HuH-7 (cell line): Measurements from ENCODE around the gene SASH3.

Experiments
- DNase-seq: peaks from one replicate; pipeline ENCODE4 v3.0.0; 2011; ENCODE audit warnings: low spot score

Gene SASH3

DNA sequence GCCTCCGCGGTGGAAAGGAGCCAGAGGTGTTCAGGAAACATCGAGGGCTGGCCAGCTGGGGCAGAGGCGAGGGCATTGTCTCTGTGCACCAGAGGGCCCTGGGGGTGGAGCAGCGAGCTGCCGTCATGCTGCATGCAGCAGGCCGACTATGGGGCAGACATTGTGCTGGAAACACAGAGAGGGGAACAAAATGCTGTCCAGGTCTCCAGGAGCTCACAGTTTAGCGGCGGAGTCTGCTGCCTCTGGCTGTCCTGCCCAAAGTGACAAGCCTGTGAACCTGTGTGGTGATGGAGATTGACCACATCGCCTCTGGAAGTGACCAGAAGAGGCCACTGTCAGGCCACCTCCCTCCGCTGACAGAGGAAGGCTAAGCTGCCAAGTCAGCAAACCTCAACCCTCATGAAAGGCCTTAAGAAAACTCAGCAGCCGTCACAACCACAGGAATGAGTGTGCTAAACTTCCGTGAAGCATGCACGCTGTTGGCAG is 20.1 kb upstream of the SASH3 start:
- no peak for DNase-seq

DNA sequence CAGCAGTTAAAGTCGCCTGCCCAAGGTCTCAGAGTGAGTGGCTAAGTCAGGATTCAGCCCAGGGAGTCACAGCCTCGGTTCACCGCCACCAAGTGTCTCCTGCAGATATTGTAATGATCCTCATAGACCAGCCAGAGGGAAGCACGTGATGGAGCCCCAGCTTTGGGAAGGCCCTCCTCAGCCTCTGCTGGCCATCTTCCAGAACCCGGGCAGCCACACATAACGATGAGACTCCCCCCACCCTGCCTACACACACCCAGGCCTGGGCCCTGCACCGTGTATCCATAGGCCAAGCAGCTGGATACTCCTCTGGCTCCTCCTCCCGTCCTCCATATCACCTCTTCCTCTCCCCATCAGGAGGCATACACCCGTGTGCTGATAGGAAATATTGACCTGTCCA is 19.6 kb upstream of the SASH3 start:
- DNase-seq: no peak

GRCh38 chrX:129760981-129761380 is 18.8 kb upstream of the SASH3 start:
- DNase-seq: no peak

- no peak for DNase-seq
Measured at GRCh38 chrX:129761596-129761995, 18.2 kb upstream of the SASH3 start.

DNA sequence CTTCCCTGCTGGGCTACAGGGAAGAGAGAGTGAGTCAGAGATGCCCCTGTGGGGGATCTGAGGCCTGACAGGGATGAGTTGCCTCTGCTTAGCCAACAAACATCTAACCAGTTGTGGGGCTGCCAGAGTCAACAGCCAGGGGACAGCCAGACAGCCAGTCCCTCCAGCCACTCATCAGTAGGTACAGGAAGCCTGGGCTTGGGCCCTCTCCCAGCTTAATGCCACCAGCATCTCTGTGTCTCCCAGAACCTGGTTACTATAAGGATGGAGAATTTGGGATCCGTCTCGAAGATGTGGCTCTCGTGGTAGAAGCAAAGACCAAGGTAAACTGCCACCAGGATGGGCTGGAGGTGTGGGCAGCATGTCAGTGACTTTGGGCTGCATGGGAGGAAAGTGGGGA is 17.3 kb upstream of the SASH3 start:
- no peak for DNase-seq

DNA sequence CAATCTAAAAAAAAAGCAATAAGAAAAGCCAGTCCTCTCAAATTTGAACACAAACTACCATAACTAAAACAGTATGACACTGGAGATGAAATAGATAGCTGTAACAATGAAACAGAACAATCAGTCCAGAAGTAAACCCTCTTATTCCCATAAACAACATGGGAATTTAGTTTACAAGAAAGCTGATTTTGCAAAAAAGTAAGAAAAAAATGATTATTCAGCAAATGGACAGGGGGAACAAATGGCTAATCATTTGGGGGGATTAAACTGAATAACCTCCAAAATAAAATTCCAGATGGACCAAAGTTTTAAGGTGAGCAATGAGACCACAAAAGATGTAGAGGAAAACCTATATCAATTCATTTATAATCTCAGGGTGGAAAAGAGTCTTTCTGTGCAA is 16.1 kb upstream of the SASH3 start:
- DNase-seq: no peak

GRCh38 chrX:129768186-129768585 is 11.6 kb upstream of the SASH3 start:
- DNase-seq: no peak

- DNase-seq: no peak
Measured at GRCh38 chrX:129768586-129769466, 10.9 kb upstream of the SASH3 start.

GRCh38 chrX:129769467-129770154 is 10.1 kb upstream of the SASH3 start:
- no peak for DNase-seq

- DNase-seq: no peak
Measured at GRCh38 chrX:129771266-129771995, 8.3 kb upstream of the SASH3 start.

DNA sequence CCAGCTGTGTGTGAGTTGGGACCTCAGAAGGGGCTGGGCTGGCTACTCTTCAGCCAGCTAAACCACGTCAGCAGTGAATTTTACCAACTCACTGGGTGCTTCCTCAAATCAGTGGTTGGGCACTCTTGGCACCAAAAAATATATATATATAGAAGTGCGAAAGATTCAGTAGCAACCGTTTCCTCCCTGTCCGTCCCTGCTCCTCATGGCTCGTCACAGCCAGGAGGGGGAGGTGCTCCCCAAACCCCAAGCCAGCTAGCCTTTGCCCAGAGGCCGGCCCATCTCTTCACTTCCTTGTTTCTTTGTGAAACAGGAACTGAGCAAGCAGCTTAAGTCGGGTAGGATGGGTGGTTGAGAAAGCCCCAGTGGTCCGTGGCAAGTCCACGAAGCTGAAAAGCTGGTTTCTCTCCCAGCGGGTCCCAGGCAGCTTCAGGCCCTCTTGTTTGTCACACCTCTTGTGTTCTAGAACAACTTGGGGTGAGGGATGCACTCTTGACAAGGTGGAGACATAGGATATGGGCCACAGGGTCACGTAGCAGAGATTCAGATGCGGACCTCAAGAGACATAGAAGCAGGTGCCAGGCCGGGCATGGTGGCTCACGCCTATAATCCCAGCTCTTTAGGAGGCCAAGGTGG is 6.8 kb upstream of the SASH3 start:
- DNase-seq: no peak

DNA sequence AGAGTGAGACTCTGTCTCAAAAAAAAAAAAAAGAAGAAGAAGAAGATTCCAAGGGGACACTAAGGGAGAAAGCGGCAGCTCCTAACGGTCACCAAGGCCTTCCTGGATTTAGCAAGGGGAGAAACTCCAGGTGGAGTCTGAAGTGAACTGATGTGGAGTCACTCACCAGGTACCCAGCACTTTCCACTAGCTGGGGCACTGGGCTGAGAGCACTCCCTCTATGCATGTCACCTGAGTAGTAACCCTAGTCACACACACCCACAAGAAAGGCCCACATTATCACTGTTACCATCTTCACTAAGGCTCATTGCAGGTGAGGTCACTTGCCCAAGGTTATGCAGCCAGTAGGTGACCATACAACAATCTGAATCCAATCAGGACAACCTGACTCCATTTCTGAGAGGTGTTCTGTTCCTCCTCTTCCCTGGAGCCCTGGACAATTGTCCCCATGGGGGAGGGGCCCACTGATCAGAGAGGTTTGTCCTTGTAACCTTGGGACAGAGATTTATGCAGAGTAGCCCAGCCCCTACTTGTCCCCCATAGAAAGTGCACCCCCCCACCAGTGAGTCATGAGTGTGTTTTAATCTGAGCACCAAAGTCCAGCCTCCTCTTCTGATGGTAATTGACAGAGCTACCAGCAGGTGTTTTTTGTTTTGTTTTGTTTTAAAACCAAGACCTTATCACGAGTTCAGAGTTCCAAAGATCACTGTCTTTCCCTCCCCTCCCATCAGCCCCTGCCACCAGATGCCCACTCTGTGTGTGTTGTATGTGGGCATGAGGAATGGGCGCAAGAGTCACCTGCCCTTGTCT is 5.9 kb upstream of the SASH3 start:
- no peak for DNase-seq

GRCh38 chrX:129777218-129778030 is 2.3 kb upstream of the SASH3 start:
- no peak for DNase-seq

GRCh38 chrX:129779086-129779672 is 570 bp upstream of the SASH3 start:
- DNase-seq: no peak

DNA sequence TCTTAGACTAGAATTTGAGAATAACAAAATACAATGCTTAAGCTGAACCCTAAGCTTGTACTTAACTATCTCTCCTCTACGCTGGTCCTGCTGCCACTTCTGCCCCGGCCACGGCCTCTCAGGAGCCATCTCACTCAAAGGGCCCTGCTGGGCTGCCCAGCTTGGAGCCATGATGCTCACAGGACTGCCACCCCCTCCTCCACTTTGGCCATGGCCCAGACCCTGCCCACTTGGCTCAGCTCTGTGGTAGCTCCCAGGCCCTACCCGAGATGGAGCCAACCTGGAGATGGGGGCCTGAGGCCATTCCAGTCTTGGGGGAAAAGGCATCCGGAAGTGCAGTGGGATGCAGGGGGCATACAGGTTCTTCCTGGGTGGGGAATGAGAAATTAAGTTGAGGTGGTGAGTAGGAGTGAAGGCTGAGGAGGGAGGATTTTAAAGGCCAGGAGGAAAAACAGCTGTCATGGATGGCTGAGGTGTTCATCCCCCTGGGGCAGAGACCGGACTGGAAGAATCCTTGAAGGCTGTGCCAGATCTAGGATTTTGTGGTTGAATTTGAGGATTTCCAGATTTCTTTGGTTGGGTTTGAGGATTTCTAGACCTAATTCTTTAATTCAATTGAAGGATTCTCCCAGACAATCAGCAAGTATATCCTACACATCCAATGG is 824 bp downstream of the SASH3 start:
- no peak for DNase-seq

DNA sequence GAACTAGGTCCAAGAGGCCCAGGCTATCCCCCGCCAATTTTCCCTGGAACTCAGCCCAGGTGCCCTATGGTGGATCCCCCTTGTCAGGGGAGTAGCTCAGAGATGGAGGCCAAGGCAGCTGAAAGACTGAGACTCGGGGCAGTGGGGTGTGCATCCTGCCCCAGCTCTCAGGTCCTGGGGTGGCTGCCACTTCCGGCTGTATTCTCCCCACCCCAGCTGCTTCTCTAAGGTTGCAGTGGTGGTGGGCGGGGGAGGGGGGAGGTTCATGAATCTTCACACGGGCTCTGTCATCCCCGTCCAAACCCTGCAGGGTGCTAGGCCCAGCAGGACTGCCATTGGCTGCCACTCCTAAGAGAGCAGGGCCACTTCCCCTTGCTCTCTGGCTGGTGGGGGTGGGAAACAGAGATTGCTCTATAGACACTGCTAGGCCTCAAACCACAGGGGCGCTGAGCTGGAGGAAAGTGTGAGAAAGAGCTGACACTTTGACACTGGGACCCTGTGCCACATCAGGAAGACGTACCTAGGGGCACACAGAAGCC is 1.5 kb downstream of the SASH3 start:
- no peak for DNase-seq

GRCh38 chrX:129781680-129782495 is 2.1 kb downstream of the SASH3 start:
- no peak for DNase-seq

DNA sequence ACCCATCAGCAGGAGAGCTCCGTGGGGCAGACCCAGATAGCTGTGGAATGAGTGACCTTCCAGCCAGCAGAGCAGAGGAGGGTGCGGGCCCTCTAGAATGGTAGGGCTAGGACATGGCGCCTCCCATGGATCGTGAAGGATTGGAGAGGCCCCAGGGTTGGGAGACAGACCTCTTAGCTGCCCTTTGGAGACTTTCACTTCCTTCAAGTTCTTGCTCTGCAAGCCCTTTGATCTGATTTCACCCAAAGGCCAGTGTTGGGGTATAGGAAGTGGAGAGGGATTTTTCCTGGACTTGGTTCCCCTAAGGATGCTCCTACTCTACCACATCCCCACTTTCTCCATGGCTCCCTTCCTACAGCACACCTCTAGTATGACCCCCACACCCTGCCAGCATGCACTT is 3.0 kb downstream of the SASH3 start:
- no peak for DNase-seq
